SK-MEL-5 (cell line): ENCODE data around the gene ZNF501. TPM values are rescaled to one million over a fixed set of nuclear protein-coding genes. Genes with fewer than 3 reads are reported as not detected.

ENCODE experiments used
- DNase-seq: peaks from one replicate; pipeline ENCODE4 v3.0.0-alpha.2; 2016; ENCODE audit warnings: low read depth, low spot score
- in situ Hi-C: cut with HindIII; loops from 2 replicates; pipeline ENCODE4 v1.10.0; 2016; ENCODE audit warnings: low sequenced_read_pairs, high pct_unique_total_duplicates, low pct_unique_long_range_greater_than_20kb
- total RNA-seq: library from RNA; depleted of rRNA; stranded (reverse); fragments of >200 nt; shearing (Covaris generic); gene quantifications from 2 replicates; pipeline ENCODE4 v1.2.3, GENCODE V29; 2014; rRNA removed

The ZNF501 gene
- total RNA-seq, 1 experiment from 2014 or later = 2.5 TPM

- in situ Hi-C loops = no loop called here
- DNase-seq = no peak
Measured at GRCh38 chr3:44772099-44772442, 42.6 kb downstream of the ZNF501 start.

- DNase-seq = no peak
- in situ Hi-C loops = no loop called here
Measured at GRCh38 chr3:44782891-44783290, 53.5 kb downstream of the ZNF501 start.

Other genes starting within 250 kb of the ZNF501 start
- gene ZKSCAN7, start 174.4 kb upstream of the ZNF501 start, total RNA-seq = 1.1 and 2.1 TPM in 2 replicates
- 0.03 TPM in 2 replicates for gene ZNF660, start 144.7 kb upstream of the ZNF501 start, total RNA-seq
- 6.7 and 7.1 TPM in 2 replicates for gene ZNF197, start 104.6 kb upstream of the ZNF501 start, total RNA-seq
- 0.13 TPM in 2 replicates for gene ZNF35, start 80.9 kb upstream of the ZNF501 start, total RNA-seq
- gene ZNF502, start 17.0 kb upstream of the ZNF501 start, total RNA-seq = 2.3 and 3.5 TPM in 2 replicates
- 20.2 and 21.1 TPM in 2 replicates for gene KIAA1143, start 32.0 kb downstream of the ZNF501 start, total RNA-seq
- 10.0 and 12.8 TPM in 2 replicates for gene KIF15, start 32.2 kb downstream of the ZNF501 start, total RNA-seq
- 1.1 and 1.3 TPM in 2 replicates for gene TMEM42, start 132.3 kb downstream of the ZNF501 start, total RNA-seq
- gene TGM4, start 145.0 kb downstream of the ZNF501 start, total RNA-seq = not detected in 2 replicates
- gene ZDHHC3, start 246.5 kb downstream of the ZNF501 start, total RNA-seq = 46.2 and 55.0 TPM in 2 replicates
- 53.7 and 57.8 TPM in 2 replicates for gene EXOSC7, start 246.6 kb downstream of the ZNF501 start, total RNA-seq